T-cell (primary cell): ENCODE data around the gene LSP1. TPM values are rescaled to one million over a fixed set of nuclear protein-coding genes. Genes with fewer than 3 reads are reported as not detected.

ENCODE experiments used
- ATAC-seq, 4 experiments: fragments of 200-7000 bp in 3 of 4; fragments of 150-1000 bp in 1 of 4; cut with Tn5 transposase; replicated peaks in 1 of 4; 1 replicate in 3 of 4; 2 replicates in 1 of 4; pipeline ENCODE4 v1.10.0; 2021; ENCODE audit warnings: moderate library complexity in 3 of 4, mild to moderate bottlenecking in 2 of 4, moderate number of reproducible peaks in 1 of 4
- CTCF ChIA-PET, 2 donors: fragments of 300-600 bp; sonication (Branson Sonifier 250); formaldehyde crosslinking; loops; one replicate each; lab custom pipeline; 2022; ENCODE audit warnings: antibody characterized with exemption in 2 of 2; lab: Charles Lee
- POLR2A ChIA-PET, 2 donors: fragments of 300-600 bp; sonication (Branson Sonifier 250); formaldehyde crosslinking; loops; one replicate each; lab custom pipeline; 2022; ENCODE audit warnings: antibody characterized with exemption in 2 of 2; lab: Charles Lee
- DNase-seq, 35 experiments: peaks; one replicate each; pipeline versions ENCODE4 v3.0.0 to v3.0.0-alpha.2; 2013 to 2023
- H3K27ac ChIP-seq: one replicate; pipeline ENCODE4 v1.5.1; 2013; ENCODE audit warnings: low read length
- H3K27me3 ChIP-seq, 2 experiments: replicated peaks in 1 of 2; 1 replicate in 1 of 2; 2 replicates in 1 of 2; pipeline versions ENCODE4 v1.6.1 to v1.7.0; 2013; ENCODE audit warnings: low read length in 1 of 2, mixed read lengths in 1 of 2; ENCODE audit not compliant: control insufficient read depth in 2 of 2, insufficient read depth in 2 of 2; ENCODE audit errors: extremely low read depth in 1 of 2
- H3K36me3 ChIP-seq, 2 donors: 1 replicate in 1 of 2; 2 replicates in 1 of 2; pipeline versions ENCODE4 v1.6.1 to v1.7.0; 2013; ENCODE audit warnings: low read length in 1 of 2; ENCODE audit not compliant: control insufficient read depth in 2 of 2, insufficient read depth in 1 of 2; ENCODE audit errors: extremely low read depth in 1 of 2
- H3K4me1 ChIP-seq, 2 experiments: 1 replicate in 1 of 2; 2 replicates in 1 of 2; pipeline versions ENCODE4 v1.6.1 to v1.7.0; 2013; ENCODE audit warnings: low read length in 2 of 2, mixed read lengths in 1 of 2; ENCODE audit not compliant: insufficient read depth in 2 of 2, control insufficient read depth in 1 of 2; ENCODE audit errors: extremely low read depth in 1 of 2
- H3K4me3 ChIP-seq, 2 donors: 1 replicate in 1 of 2; 2 replicates in 1 of 2; pipeline versions ENCODE4 v1.5.1 to v1.7.0; 2013; ENCODE audit warnings: mild to moderate bottlenecking in 2 of 2, low read length in 1 of 2, moderate library complexity in 1 of 2; ENCODE audit not compliant: control insufficient read depth in 1 of 2; ENCODE audit errors: extremely low read depth in 1 of 2
- H3K9me3 ChIP-seq: 2 replicates; pipeline ENCODE4 v1.7.0; 2013
- H3K27ac Mint-ChIP-seq, 2 donors: one replicate each; pipeline ENCODE4 v1.8.0; 2020 to 2021; ENCODE audit warnings: mild to moderate bottlenecking in 2 of 2, mixed read lengths in 2 of 2
- H3K27me3 Mint-ChIP-seq, 2 donors: one replicate each; pipeline ENCODE4 v1.8.0; 2021 to 2022; ENCODE audit warnings: mixed read lengths in 2 of 2
- H3K36me3 Mint-ChIP-seq: one replicate; pipeline ENCODE4 v1.8.0; 2021; ENCODE audit warnings: mixed read lengths
- H3K4me1 Mint-ChIP-seq, 3 donors: one replicate each; pipeline ENCODE4 v1.8.0; 2020 to 2022; ENCODE audit warnings: mixed read lengths in 3 of 3, mild to moderate bottlenecking in 1 of 3
- H3K4me3 Mint-ChIP-seq, 3 donors: one replicate each; pipeline ENCODE4 v1.8.0; 2020 to 2022; ENCODE audit warnings: mild to moderate bottlenecking in 3 of 3, mixed read lengths in 3 of 3, moderate library complexity in 3 of 3
- H3K9me3 Mint-ChIP-seq, 3 donors: one replicate each; pipeline ENCODE4 v1.8.0; 2020 to 2022; ENCODE audit warnings: mixed read lengths in 3 of 3
- WGBS: methylation state at CpG from one replicate; pipeline ENCODE4 v1.1.5; 2013; ENCODE audit warnings: missing lambda C conversion rate; ENCODE audit not compliant: insufficient coverage; 5-methylcytosine and 5-hydroxymethylcytosine counted together
- total RNA-seq, 35 experiments: library from RNA in 6 of 35; stranded (reverse) in 6 of 35; fragments of 120-200 nt in 1 of 35; gene quantifications; one replicate each; pipeline versions ENCODE4 v1.2.1 to v1.2.4 and lab custom pipeline; 2013 to 2026

LSP1 gene
- total RNA-seq, 5 donors from 2014 or later (not counting 1 experiment from before 2014, with no cell fraction given) = 286 to 514 (median 375) TPM

DNA sequence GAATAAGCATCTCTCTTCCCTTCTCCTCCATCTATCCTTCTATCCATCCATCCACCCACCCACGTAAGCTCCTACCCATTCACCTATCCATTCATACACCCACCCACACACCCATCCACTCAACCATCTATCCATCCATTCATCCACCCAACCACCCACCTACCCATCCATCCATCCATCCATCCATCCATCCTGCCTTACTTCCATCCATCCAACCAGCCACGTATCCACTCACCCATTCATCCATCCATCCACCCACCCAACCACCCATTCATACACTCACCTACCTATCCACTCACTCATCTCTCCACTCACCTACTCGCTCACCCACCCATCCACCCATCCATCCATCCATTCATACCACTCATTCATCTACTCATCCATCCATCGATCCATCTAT lies 79.8 kb downstream of the LSP1 start:
- H3K27ac Mint-ChIP-seq = no peak overlapping the region
- peaks cover 4 to 6% (median 6%) of the 10 kb centered on the region in 3 donors for H3K4me1 Mint-ChIP-seq
- WGBS = 80% methylated on average over 3 of the region's 4 CpGs
- H3K4me1 ChIP-seq = peaks cover 0 to 7% of the 10 kb centered on the region in 2 experiments
- no peaks in the 10 kb centered on the region for H3K9me3 Mint-ChIP-seq
- peaks cover 5% of the 10 kb centered on the region for H3K36me3 Mint-ChIP-seq
- ChIA-PET POLR2A (no interaction called here), CTCF (no interaction called here)
- peaks cover 3 to 10% of the 10 kb centered on the region in 2 donors for H3K27me3 Mint-ChIP-seq
- H3K27ac ChIP-seq = no peak overlapping the region
- H3K4me3 Mint-ChIP-seq = no peak overlapping the region
- H3K36me3 ChIP-seq = peaks cover 0 to 8% of the 10 kb centered on the region in 2 donors
- ATAC-seq (no peak), DNase-seq (no peak)
- H3K27me3 ChIP-seq = peaks cover 0 to 23% of the 10 kb centered on the region in 2 experiments
- no peak overlapping the region for H3K4me3 ChIP-seq
- H3K9me3 ChIP-seq = no peaks in the 10 kb centered on the region

DNA sequence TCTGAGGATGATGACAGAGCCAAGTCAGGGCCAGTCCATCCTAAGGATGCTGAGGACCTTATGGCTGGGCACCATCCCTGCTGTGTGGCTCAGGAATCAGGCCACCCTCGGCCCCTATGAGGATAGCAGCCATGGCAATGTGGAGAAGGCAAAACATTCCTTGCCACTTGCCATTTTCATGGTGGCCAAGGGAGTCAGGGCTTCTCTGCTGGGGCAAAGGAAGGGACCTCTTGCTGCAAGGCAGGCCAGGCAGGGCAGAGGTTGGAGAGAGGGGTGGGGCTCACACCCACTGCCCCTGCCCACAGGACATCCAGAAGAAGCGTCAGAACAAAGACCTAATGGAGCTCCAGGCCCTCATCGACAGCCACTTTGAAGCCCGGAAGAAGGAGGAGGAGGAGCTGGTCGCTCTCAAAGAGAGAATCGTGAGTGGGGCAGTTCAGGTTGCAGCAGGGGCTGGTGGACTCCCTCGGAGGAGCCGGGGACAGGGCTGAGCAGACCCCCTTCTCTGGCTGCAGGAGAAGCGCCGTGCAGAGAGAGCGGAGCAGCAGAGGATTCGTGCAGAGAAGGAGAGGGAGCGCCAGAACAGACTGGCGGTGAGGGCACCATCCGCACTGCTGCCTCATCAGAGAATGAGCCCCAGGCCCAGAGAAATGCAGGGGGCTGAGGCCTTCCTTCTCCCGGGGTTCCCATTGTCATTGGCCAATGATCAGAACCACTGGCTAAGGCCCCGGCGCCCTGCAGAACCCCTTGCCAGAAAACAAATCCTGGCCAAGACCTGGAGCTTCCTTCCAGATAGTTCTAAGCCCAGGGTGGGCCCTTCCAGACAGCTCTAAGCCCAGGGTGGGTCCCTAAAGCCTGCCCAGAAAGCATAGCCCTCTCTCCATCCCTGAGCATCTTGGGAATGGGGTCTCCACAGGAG lies 80.8 kb downstream of the LSP1 start:
- WGBS = 91% methylated on average over 12 of the region's 18 CpGs
- peaks cover 4 to 6% (median 6%) of the 10 kb centered on the region in 3 donors for H3K4me1 Mint-ChIP-seq

GRCh38 chr11:1934335-1935155 lies 81.7 kb downstream of the LSP1 start:
- peaks cover 3 to 12% of the 10 kb centered on the region in 2 donors for H3K27me3 Mint-ChIP-seq
- H3K4me1 Mint-ChIP-seq = peaks cover 9 to 13% (median 10%) of the 10 kb centered on the region in 3 donors
- ChIA-PET CTCF (interaction anchor here in 1 of 2 donors (0.6 kb wide), 1 partner anchor 32 kb away, joined by 4 read pairs; no protein-coding TSS in a partner anchor), POLR2A (no interaction called here)
- ATAC-seq = no peak
- H3K36me3 Mint-ChIP-seq = peaks cover 5% of the 10 kb centered on the region
- H3K4me3 ChIP-seq = no peak overlapping the region
- DNase-seq = no peak
- H3K27ac Mint-ChIP-seq = no peak overlapping the region
- H3K4me3 Mint-ChIP-seq = no peak overlapping the region
- peaks cover 0 to 15% of the 10 kb centered on the region in 2 experiments for H3K4me1 ChIP-seq
- no peaks in the 10 kb centered on the region for H3K9me3 ChIP-seq
- whole genome bisulfite sequencing = 77% methylated on average over 19 of the region's 24 CpGs
- H3K9me3 Mint-ChIP-seq = no peaks in the 10 kb centered on the region
- H3K27me3 ChIP-seq = peaks cover 0 to 24% of the 10 kb centered on the region in 2 experiments
- peaks cover 0 to 8% of the 10 kb centered on the region in 2 donors for H3K36me3 ChIP-seq
- H3K27ac ChIP-seq = no peak overlapping the region

More for the DNA sequence above, 80.8 kb downstream of the LSP1 start:
- Mint-ChIP-seq H3K27ac (no peak overlapping the region), H3K9me3 (no peaks in the 10 kb centered on the region), H3K4me3 (no peak overlapping the region), H3K36me3 (peaks cover 5% of the 10 kb centered on the region), H3K27me3 (peaks cover 3 to 10% of the 10 kb centered on the region in 2 donors)
- ChIA-PET CTCF (no interaction called here), POLR2A (no interaction called here)
- Histone ChIP-seq H3K4me3 (no peak overlapping the region), H3K9me3 (no peaks in the 10 kb centered on the region), H3K27ac (no peak overlapping the region), H3K4me1 (peaks cover 0 to 10% of the 10 kb centered on the region in 2 experiments), H3K27me3 (peaks cover 0 to 22% of the 10 kb centered on the region in 2 experiments), H3K36me3 (peaks cover 0 to 8% of the 10 kb centered on the region in 2 donors)
- DNase-seq = no peak
- no peak for ATAC-seq

DNA sequence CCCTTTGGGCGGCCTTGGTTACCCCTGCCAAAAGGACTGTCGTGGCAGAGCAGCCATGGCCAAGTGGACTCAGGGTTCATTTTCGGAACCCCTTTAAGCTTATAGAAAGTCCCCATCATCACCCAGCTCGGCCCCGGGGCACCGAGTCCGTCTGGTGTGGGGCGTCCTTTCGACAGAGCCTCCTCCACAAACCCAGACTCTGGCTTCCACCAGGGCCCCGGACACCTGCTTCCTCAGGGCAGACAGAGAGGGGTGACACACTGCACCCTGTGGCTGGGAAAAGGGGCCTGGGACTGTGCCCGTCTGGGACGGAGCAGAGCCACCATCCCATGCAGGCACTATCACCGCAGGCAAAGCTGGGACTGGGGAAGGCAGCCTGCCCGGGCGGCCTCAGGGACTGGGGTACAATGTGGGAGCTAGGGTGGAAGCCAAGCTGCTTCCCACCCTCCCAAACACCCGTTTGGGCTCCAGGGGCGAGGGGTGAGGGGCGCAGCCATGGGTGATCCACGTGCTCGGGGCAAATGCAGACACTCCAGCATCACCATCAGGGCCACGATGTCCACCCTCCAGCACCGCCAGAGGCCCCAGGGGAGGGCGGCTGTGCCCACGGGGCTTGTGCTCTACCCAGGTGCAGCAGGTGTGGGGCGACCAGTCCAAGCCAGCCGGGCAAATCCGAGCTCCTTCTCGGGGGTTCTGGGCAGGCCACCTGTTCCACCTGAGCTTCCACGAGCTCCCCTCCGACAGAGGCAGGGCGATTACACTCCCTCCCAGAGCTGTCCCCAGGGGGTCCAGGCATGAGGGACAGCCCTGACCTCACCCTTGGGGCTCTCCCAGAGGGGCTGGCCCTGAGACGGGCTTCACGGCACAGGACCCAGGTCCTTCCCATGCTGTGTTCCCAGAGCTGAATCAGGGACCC lies 82.5 kb downstream of the LSP1 start:
- Mint-ChIP-seq H3K4me1 (peaks cover 8 to 15% (median 8%) of the 10 kb centered on the region in 3 donors), H3K27me3 (peaks cover 3 to 10% of the 10 kb centered on the region in 2 donors), H3K36me3 (peaks cover 5% of the 10 kb centered on the region), H3K9me3 (no peaks in the 10 kb centered on the region), H3K27ac (no peak overlapping the region), H3K4me3 (no peak overlapping the region)
- no peak overlapping the region for H3K27ac ChIP-seq
- no peak for ATAC-seq
- ChIA-PET POLR2A (no interaction called here), CTCF (interaction anchor here in 1 of 2 donors (0.6 kb wide), 1 partner anchor 33 kb away, joined by 4 read pairs; no protein-coding TSS in a partner anchor)
- H3K4me1 ChIP-seq = peaks cover 0 to 10% of the 10 kb centered on the region in 2 experiments
- peaks cover 0 to 24% of the 10 kb centered on the region in 2 experiments for H3K27me3 ChIP-seq
- WGBS = 79% methylated on average over 22 of the region's 33 CpGs
- DNase-seq = no peak
- no peak overlapping the region for H3K4me3 ChIP-seq
- H3K9me3 ChIP-seq = no peaks in the 10 kb centered on the region
- H3K36me3 ChIP-seq = peaks cover 0 to 8% of the 10 kb centered on the region in 2 donors

GRCh38 chr11:1936072-1936780 lies 83.3 kb downstream of the LSP1 start:
- Histone ChIP-seq H3K27ac (no peak overlapping the region), H3K4me1 (peaks cover 0 to 8% of the 10 kb centered on the region in 2 experiments), H3K36me3 (peaks cover 0 to 8% of the 10 kb centered on the region in 2 donors), H3K9me3 (no peaks in the 10 kb centered on the region), H3K27me3 (peaks cover 0 to 24% of the 10 kb centered on the region in 2 experiments), H3K4me3 (no peak overlapping the region)
- 91% methylated on average over 23 of the region's 34 CpGs for WGBS
- Mint-ChIP-seq H3K27ac (no peak overlapping the region), H3K36me3 (peaks cover 5% of the 10 kb centered on the region), H3K4me1 (peaks cover 5 to 11% (median 6%) of the 10 kb centered on the region in 3 donors), H3K27me3 (peaks cover 3 to 10% of the 10 kb centered on the region in 2 donors), H3K9me3 (no peaks in the 10 kb centered on the region), H3K4me3 (no peak overlapping the region)
- ChIA-PET CTCF (no interaction called here), POLR2A (no interaction called here)
- DNase-seq (no peak), ATAC-seq (no peak)
